ENCODE data around the gene IGF1. TPM values are rescaled to one million over a fixed set of nuclear protein-coding genes. Genes with fewer than 3 reads are reported as not detected.

IGF1 gene
- total RNA-seq, result 0.14 and 0.22 TPM in 2 replicates

GRCh38 chr12:102480406-102480805 is at the start of gene IGF1:
IGF1 (minus strand) TSS chr12:102480563; CDS start chr12:102480381, 182 bp downstream.

